Measurements from ENCODE around the gene TAB2. TPM values are rescaled to one million over a fixed set of nuclear protein-coding genes. Genes with fewer than 3 reads are reported as not detected.

TAB2 gene
- total and polyA plus RNA-seq, 9 of the 15 experiments (the other 6 are each of a cell fraction or from before 2014, with no cell fraction given): 9.1 to 38.3 (median 18.6) TPM

DNA sequence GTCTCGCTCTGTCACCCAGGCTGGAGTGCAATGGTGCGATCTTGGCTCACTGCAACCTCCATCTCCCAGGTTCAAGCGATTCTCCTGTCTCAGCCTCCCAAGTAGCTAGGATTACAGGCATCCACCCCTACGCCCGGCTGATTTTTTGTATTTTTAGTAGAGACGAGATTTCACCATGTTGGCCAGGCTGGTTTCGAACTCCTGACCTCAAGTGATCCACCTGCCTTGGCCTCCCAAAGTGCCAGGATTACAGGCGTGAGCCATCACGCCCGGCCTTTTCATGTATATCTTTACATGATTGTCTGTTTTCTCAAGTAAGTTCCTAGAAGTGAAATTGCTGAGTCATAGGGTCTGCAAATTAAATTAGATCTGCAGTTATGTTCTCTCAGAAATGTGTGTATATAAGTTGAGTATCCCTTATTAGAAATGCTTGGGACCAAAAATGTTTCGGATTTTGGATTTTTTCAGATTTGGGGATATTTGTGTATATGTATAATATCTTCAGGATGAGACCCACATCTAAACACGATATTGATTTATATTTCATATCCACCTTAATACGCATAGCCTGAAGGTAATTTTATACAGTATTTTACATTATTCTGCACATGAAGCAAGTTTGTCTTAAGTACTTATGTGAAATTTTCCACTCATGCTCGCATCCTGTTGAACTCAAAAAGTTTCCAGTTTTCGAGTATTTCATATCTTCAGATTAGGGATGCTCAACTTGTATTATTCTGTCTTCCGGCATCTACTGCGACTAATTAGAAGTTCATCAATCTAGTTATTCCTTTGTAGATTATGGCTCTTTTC lies 40.4 kb downstream of the TAB2 start:
- no peaks in the 10 kb centered on the region for H3K9me1 ChIP-seq (ENCODE audit: control insufficient read depth, insufficient read depth, low read length)
- H4K20me1 ChIP-seq (replicated peaks; ENCODE audit: control insufficient read depth, insufficient read depth, low read length): 0 out of 2 replicates have a peak, but pooled peaks cover 9% of the 10 kb centered on the region
- H3K79me2 ChIP-seq (ENCODE audit: control insufficient read depth, insufficient read depth, low read length): peaks cover 76% of the 10 kb centered on the region
- FAIRE-seq (no peak), ATAC-seq (peak; percentile 50), DNase-seq (ENCODE audit: extremely low read depth in 1 of 4, low spot score in 3 of 4) (peak in 1 of 4 experiments; percentile 68)
- BruUV-seq (replicated peaks): no TSS peak
- no peak overlapping the region for H2AFZ ChIP-seq (ENCODE audit: low read depth, low read length)
- H3K4me2 ChIP-seq (ENCODE audit: insufficient read depth, low read length): no peak overlapping the region
- H3K4me3 ChIP-seq: no peak overlapping the region
- POLR2A ChIA-PET: interaction anchor here (1.8 kb wide), 1 partner anchor 30 kb away, joined by 5 read pairs; no protein-coding TSS in a partner anchor
- no peaks in the 10 kb centered on the region for H3K27me3 ChIP-seq (ENCODE audit: control insufficient read depth in 2 of 2, insufficient read depth in 2 of 2, low read length in 2 of 2)
- H3K9me3 ChIP-seq (replicated peaks; ENCODE audit: control insufficient read depth, insufficient read depth, low read depth, low read length): no peaks in the 10 kb centered on the region
- intact Hi-C loops (cut with micrococcal nuclease) (loop anchor here (5.0 kb wide), 1 partner anchor 36 kb away; no protein-coding TSS in a partner anchor), in situ Hi-C loops (cut with MboI) (no loop called here)
- CTCF ChIA-PET (ENCODE audit: low intra/inter-chr PET ratio): interaction anchor here (0.6 to 1.2 kb wide), 2 partner anchors 14 to 69 kb away, joined by 5 to 6 read pairs; no protein-coding TSS in a partner anchor
- H3K4me1 ChIP-seq (replicated peaks in 1 of 2; ENCODE audit: control insufficient read depth in 2 of 2, insufficient read depth in 2 of 2, low read length in 2 of 2): peaks cover 6 to 16% of the 10 kb centered on the region in 2 experiments; a peak in 4 of 5 replicates
- H3K9ac ChIP-seq (ENCODE audit: insufficient read depth in 1 of 2, low read depth in 2 of 2, low read length in 2 of 2): no peak overlapping the region
- no peaks in the 10 kb centered on the region for H3K36me3 ChIP-seq (ENCODE audit: control insufficient read depth, insufficient read depth, low read length)
- WGBS (ENCODE audit: insufficient coverage, low coverage, missing lambda C conversion rate): 61% methylated on average over 16 of the region's 17 CpGs
- H3K27ac ChIP-seq (ENCODE audit: extremely low read depth, low read depth, low read length): no peak overlapping the region
- TF ChIP-seq FOS (IDR thresholded peaks at IDR 0.05; ENCODE audit: extremely low read depth, insufficient read length) (no peak), U2AF2 (optimal IDR thresholded peaks at IDR 0.05; ENCODE audit: low read depth, low read length) (no peak), MAFF (IDR thresholded peaks at IDR 0.05; ENCODE audit: low read length) (peak; percentile 94), SMARCE1 (IDR thresholded peaks at IDR 0.05) (0 out of 2 replicates have a peak, but pooled peaks have one; percentile 39), GABPB1 (CRISPR knock-in tag; IDR thresholded peaks at IDR 0.05) (no peak), RBM34 (IDR thresholded peaks at IDR 0.05; ENCODE audit: borderline replicate concordance, insufficient read depth, low read length) (no peak), ZNF23 (CRISPR knock-in tag; IDR thresholded peaks at IDR 0.05) (no peak), BRCA1 (IDR thresholded peaks at IDR 0.05) (no peak), BRCA1 (CRISPR knock-in tag; IDR thresholded peaks at IDR 0.05) (no peak), ZNF507 (tag; conservative IDR thresholded peaks at IDR 0.05) (0 out of 2 replicates have a peak, but pooled peaks have one; percentile 19), RBM15 (IDR thresholded peaks at IDR 0.05; ENCODE audit: insufficient read depth, low read length) (no peak)
- TF ChIP-seq, protein P1, sequence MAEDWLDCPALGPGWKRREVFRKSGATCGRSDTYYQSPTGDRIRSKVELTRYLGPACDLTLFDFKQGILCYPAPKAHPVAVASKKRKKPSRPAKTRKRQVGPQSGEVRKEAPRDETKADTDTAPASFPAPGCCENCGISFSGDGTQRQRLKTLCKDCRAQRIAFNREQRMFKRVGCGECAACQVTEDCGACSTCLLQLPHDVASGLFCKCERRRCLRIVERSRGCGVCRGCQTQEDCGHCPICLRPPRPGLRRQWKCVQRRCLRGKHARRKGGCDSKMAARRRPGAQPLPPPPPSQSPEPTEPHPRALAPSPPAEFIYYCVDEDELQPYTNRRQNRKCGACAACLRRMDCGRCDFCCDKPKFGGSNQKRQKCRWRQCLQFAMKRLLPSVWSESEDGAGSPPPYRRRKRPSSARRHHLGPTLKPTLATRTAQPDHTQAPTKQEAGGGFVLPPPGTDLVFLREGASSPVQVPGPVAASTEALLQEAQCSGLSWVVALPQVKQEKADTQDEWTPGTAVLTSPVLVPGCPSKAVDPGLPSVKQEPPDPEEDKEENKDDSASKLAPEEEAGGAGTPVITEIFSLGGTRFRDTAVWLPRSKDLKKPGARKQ (CRISPR knock-in tag; IDR thresholded peaks at IDR 0.05): peak; percentile 86; the same call in 1 of the 2 replicates
- TF ChIP-seq, protein P2, sequence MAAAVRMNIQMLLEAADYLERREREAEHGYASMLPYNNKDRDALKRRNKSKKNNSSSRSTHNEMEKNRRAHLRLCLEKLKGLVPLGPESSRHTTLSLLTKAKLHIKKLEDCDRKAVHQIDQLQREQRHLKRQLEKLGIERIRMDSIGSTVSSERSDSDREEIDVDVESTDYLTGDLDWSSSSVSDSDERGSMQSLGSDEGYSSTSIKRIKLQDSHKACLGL (CRISPR knock-in tag; IDR thresholded peaks at IDR 0.05; ENCODE audit: borderline replicate concordance, poor library complexity, severe bottlenecking): no peak
- TF ChIP-seq, protein P3, sequence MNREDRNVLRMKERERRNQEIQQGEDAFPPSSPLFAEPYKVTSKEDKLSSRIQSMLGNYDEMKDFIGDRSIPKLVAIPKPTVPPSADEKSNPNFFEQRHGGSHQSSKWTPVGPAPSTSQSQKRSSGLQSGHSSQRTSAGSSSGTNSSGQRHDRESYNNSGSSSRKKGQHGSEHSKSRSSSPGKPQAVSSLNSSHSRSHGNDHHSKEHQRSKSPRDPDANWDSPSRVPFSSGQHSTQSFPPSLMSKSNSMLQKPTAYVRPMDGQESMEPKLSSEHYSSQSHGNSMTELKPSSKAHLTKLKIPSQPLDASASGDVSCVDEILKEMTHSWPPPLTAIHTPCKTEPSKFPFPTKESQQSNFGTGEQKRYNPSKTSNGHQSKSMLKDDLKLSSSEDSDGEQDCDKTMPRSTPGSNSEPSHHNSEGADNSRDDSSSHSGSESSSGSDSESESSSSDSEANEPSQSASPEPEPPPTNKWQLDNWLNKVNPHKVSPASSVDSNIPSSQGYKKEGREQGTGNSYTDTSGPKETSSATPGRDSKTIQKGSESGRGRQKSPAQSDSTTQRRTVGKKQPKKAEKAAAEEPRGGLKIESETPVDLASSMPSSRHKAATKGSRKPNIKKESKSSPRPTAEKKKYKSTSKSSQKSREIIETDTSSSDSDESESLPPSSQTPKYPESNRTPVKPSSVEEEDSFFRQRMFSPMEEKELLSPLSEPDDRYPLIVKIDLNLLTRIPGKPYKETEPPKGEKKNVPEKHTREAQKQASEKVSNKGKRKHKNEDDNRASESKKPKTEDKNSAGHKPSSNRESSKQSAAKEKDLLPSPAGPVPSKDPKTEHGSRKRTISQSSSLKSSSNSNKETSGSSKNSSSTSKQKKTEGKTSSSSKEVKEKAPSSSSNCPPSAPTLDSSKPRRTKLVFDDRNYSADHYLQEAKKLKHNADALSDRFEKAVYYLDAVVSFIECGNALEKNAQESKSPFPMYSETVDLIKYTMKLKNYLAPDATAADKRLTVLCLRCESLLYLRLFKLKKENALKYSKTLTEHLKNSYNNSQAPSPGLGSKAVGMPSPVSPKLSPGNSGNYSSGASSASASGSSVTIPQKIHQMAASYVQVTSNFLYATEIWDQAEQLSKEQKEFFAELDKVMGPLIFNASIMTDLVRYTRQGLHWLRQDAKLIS (CRISPR knock-in tag; IDR thresholded peaks at IDR 0.05): 0 out of 2 replicates have a peak, but pooled peaks have one; percentile 51
